Endodermal cell (in vitro differentiated cells): ENCODE data around the gene KAT2A. TPM values are rescaled to one million over a fixed set of nuclear protein-coding genes. Genes with fewer than 3 reads are reported as not detected.

Experiments
- DNase-seq: peaks from one replicate; pipeline ENCODE4 v3.0.0-alpha.2; 2017
- H3K27ac ChIP-seq: 2 replicates; pipeline ENCODE4 v1.5.1; 2013; ENCODE audit warnings: mild to moderate bottlenecking, low read depth, low read length, moderate library complexity
- H3K27me3 ChIP-seq: 2 replicates; pipeline ENCODE4 v1.6.1; 2013; ENCODE audit warnings: mild to moderate bottlenecking, low read length, moderate library complexity; ENCODE audit not compliant: insufficient read depth, control insufficient read depth, poor library complexity, severe bottlenecking
- H3K36me3 ChIP-seq: 2 replicates; pipeline ENCODE4 v1.7.0; 2013; ENCODE audit warnings: mild to moderate bottlenecking, low read length, moderate library complexity; ENCODE audit not compliant: control insufficient read depth, insufficient read depth
- H3K4me1 ChIP-seq: one replicate; pipeline ENCODE4 v1.7.0; 2013; ENCODE audit warnings: low read length; ENCODE audit not compliant: control insufficient read depth, insufficient read depth
- H3K4me3 ChIP-seq: 2 replicates; pipeline ENCODE4 v1.5.1; 2013; ENCODE audit warnings: mild to moderate bottlenecking, low read length, moderate library complexity
- H3K9ac ChIP-seq: 2 replicates; pipeline ENCODE4 v1.6.1; 2013; ENCODE audit warnings: mild to moderate bottlenecking, low read length, moderate library complexity; ENCODE audit not compliant: poor library complexity, severe bottlenecking; ENCODE audit errors: extremely low read depth
- H3K9me3 ChIP-seq: 2 replicates; pipeline ENCODE4 v1.6.1; 2013; ENCODE audit warnings: mild to moderate bottlenecking, low read length, moderate library complexity; ENCODE audit not compliant: control insufficient read depth
- H3K27ac Mint-ChIP-seq: 2 replicates; pipeline ENCODE4 v1.8.0; 2020; ENCODE audit warnings: mixed read lengths
- H3K27me3 Mint-ChIP-seq: 2 replicates; pipeline ENCODE4 v1.8.0; 2021; ENCODE audit warnings: mild to moderate bottlenecking, mixed read lengths; ENCODE audit not compliant: insufficient read depth
- H3K36me3 Mint-ChIP-seq: 2 replicates; pipeline ENCODE4 v1.8.0; 2020; ENCODE audit warnings: low read depth, mixed read lengths
- H3K4me1 Mint-ChIP-seq: 2 replicates; pipeline ENCODE4 v1.8.0; 2020; ENCODE audit warnings: mixed read lengths
- H3K4me3 Mint-ChIP-seq: 2 replicates; pipeline ENCODE4 v1.8.0; 2020; ENCODE audit warnings: mild to moderate bottlenecking, moderate library complexity, mixed read lengths
- H3K9me3 Mint-ChIP-seq: 2 replicates; pipeline ENCODE4 v1.8.0; 2020; ENCODE audit warnings: mild to moderate bottlenecking, mixed read lengths
- WGBS, 2 experiments: methylation state at CpG; one replicate each; pipeline versions ENCODE4 v1.1.5 to v1.1.7; 2013; ENCODE audit warnings: missing lambda C conversion rate in 2 of 2, mixed read lengths in 1 of 2; ENCODE audit not compliant: insufficient coverage in 1 of 2, insufficient read length in 1 of 2; 5-methylcytosine and 5-hydroxymethylcytosine counted together
- total RNA-seq, 2 donors: library from RNA; stranded (reverse); fragmentation: NEBNext Ultra II Directional in 1 of 2; extraction: Animal tissue kit (Norgen Biotek cat#: 25700) in 1 of 2; gene quantifications; 2 replicates in 1 of 2; 3 replicates in 1 of 2; pipeline ENCODE4 v1.2.1, GENCODE V29; 2021
- TF ChIP-seq, protein P1 (sequence below): fragments of 200-600 bp; sonication (generic); conservative IDR thresholded peaks from 2 replicates; pipeline ENCODE4 v1.5.0; 2021; ENCODE audit warnings: antibody characterized with exemption, mild to moderate bottlenecking

The KAT2A gene
- total RNA-seq, 2 donors from 2014 or later: 48.0 to 57.6 TPM

DNA sequence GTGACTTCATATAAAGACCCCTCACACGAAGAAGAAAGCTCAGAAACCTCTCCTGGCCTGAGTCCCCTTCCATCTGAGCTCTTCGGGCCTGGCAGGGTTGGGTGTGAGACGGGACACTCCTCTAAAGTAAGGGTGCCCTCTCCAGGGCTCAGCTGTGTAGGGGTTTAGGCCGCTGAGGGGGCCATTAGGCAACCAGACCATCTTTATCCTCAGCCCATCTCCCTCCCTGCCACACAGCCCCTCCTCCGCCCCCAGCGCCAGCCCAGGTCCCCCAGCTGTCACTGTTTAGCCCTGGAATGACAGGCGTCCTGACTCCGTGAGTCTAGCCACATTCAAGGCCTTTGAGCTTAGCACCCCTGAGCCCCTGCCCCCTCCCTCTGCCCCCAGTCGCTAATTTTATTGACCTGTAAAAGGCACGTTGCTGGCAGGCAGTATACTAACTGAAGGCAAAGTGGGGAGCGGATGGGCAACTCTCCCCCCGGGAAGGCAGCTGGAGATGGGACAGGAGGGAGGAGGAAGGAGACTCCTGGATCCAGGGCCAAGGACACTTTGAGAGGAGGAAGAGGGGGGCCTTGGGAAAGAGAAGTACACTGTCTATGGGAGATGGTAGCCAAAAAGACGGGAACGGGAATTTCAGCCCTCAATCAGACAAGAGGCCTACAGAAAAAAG lies 22.3 kb downstream of the KAT2A start:
- DNase-seq: peak; percentile 76
- H3K4me3 Mint-ChIP-seq: no peak overlapping the region
- TF ChIP-seq, protein P1, sequence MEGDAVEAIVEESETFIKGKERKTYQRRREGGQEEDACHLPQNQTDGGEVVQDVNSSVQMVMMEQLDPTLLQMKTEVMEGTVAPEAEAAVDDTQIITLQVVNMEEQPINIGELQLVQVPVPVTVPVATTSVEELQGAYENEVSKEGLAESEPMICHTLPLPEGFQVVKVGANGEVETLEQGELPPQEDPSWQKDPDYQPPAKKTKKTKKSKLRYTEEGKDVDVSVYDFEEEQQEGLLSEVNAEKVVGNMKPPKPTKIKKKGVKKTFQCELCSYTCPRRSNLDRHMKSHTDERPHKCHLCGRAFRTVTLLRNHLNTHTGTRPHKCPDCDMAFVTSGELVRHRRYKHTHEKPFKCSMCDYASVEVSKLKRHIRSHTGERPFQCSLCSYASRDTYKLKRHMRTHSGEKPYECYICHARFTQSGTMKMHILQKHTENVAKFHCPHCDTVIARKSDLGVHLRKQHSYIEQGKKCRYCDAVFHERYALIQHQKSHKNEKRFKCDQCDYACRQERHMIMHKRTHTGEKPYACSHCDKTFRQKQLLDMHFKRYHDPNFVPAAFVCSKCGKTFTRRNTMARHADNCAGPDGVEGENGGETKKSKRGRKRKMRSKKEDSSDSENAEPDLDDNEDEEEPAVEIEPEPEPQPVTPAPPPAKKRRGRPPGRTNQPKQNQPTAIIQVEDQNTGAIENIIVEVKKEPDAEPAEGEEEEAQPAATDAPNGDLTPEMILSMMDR: no peak
- WGBS, 2 experiments: 53 to 54% methylated on average over 12 to 14 of the region's 14 CpGs
- Histone ChIP-seq H3K4me3 (no peak overlapping the region), H3K9me3 (no peaks in the 10 kb centered on the region), H3K27ac (no peak overlapping the region), H3K4me1 (peaks cover 6% of the 10 kb centered on the region), H3K27me3 (peaks cover 47% of the 10 kb centered on the region), H3K9ac (no peak overlapping the region), H3K36me3 (no peaks in the 10 kb centered on the region)
- H3K27ac Mint-ChIP-seq: no peak overlapping the region
- no peaks in the 10 kb centered on the region for H3K9me3 Mint-ChIP-seq
- H3K4me1 Mint-ChIP-seq: peaks cover 12% of the 10 kb centered on the region
- H3K27me3 Mint-ChIP-seq: peaks cover 42% of the 10 kb centered on the region
- H3K36me3 Mint-ChIP-seq: no peaks in the 10 kb centered on the region

DNA sequence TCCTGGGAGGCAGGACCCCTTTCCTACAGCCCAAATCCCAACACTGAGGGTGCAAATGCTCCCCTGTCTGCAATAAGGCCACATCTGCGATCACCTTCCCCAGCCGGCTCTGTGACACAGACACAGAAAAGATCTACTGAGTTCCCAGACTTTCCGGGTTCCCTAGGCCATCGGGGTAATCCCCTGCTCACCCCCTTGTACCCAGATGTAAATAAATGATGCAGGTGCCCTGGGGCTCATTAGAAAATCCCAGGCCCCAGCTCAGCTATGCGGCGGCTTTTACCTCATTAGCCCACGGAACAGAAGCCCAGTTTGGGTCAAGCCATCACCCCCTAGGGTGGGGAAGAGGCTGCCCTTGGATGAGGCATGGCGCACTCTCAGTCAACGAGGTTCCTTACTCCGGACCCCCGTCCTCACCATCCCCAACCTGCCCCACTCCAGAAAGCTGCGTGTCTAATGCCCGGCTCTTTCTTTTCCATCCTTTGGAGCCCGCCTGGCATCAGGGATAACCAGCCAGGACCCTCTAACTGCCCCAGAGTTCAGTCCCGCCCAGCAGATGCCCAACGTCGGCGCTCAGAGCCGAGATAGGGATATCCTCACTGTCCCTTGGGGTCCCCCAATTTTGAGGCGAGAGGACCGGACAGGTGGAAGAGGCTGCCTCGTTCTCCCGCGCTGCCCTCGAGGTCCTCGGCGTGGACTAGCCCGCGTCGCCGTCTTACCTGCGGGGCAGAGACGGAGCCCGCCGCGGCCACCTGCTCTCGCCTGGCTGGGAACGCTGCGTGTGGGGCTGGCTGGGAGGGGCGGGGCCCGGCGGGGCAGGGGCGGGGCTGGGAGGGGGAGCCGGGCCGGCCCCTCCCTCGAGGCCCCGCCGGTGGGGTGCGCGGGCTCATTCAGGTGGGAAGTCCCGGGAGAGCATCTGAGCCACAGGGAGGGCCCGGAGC lies 23.2 kb downstream of the KAT2A start, which contains the start of gene ZNF385C:
TSS of gene ZNF385C (minus strand) at position 783 of the 941 bp plus-strand sequence. CDS start 35,417 bp downstream, outside the sequence.
- H3K4me3 ChIP-seq: peak within 1 kb of the TSS; percentile 53
- no peak within 1 kb of the TSS for H3K9ac ChIP-seq
- peak; percentile 89 for DNase-seq
- TF ChIP-seq, protein P1: no peak
- no peaks in the 10 kb centered on the region for H3K9me3 Mint-ChIP-seq
- H3K4me1 Mint-ChIP-seq: peaks cover 14% of the 10 kb centered on the region
- H3K4me3 Mint-ChIP-seq: no peak within 1 kb of the TSS
- no peak within 1 kb of the TSS for H3K27ac ChIP-seq
- H3K36me3 ChIP-seq: no peaks in the 10 kb centered on the region
- no peak within 1 kb of the TSS for H3K27ac Mint-ChIP-seq
- peaks cover 47% of the 10 kb centered on the region for H3K27me3 ChIP-seq
- H3K9me3 ChIP-seq: no peaks in the 10 kb centered on the region
- H3K36me3 Mint-ChIP-seq: no peaks in the 10 kb centered on the region
- H3K4me1 ChIP-seq: peaks cover 6% of the 10 kb centered on the region
- WGBS, 2 experiments: 17 to 23% methylated on average over 21 to 52 of the region's 52 CpGs
- H3K27me3 Mint-ChIP-seq: peaks cover 42% of the 10 kb centered on the region

DNA sequence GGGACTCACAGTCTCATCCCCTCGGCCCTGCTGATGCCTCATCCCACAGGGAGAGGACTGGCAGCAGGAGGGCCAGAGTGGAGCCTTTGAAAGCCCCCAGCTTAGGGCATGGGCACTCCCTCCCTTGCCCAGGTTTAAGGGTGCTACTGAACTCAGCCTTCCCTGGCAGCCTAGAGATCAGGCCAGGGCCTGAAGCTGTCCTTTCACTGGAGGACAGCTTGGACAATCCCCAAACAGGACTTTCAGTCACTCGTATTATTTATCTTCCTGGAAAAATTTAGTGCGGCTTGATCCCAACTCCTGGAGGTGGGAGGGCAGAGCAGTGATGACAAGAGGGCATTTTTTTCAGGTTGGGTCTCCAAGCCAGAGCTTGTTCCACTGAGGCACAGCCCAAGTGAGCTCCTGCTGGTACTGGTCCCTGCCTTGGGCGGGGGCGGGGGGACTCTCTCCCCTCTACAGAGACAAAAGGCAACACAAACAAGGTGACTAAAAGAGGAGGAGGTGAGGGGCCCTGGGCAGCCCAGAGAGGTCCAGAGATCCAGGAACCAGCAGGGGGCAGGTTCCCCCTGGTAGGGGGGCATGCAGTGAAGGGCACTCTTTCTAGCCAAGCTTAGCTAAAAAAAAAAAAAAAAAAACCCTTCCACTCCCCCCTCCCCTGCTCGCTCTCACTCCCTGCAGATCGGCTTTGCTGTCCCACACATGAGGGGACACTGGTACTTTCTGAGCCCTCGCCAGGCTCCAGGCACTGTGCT lies 24.6 kb downstream of the KAT2A start:
- Mint-ChIP-seq H3K36me3 (no peaks in the 10 kb centered on the region), H3K27me3 (peaks cover 42% of the 10 kb centered on the region), H3K4me1 (peaks cover 19% of the 10 kb centered on the region), H3K9me3 (no peaks in the 10 kb centered on the region), H3K27ac (no peak overlapping the region), H3K4me3 (no peak overlapping the region)
- Histone ChIP-seq H3K36me3 (no peaks in the 10 kb centered on the region), H3K9me3 (no peaks in the 10 kb centered on the region), H3K27ac (no peak overlapping the region), H3K4me1 (peaks cover 6% of the 10 kb centered on the region), H3K4me3 (no peak overlapping the region), H3K9ac (no peak overlapping the region), H3K27me3 (peaks cover 38% of the 10 kb centered on the region)
- peak; percentile 62 for DNase-seq
- TF ChIP-seq, protein P1: peak; percentile 19
- 77% methylated on average over 6 to 8 of the region's 8 CpGs for WGBS, 2 experiments
